Esophagus muscularis mucosa (tissue), 4 donors: ENCODE results near the gene AXL. TPM values are rescaled to one million over a fixed set of nuclear protein-coding genes. Genes with fewer than 3 reads are reported as not detected.
A peak's percentile ranks its signal among the peaks of the same experiment; 100 is the strongest.

Source experiments
- DNase-seq: peaks from one replicate; pipeline ENCODE4 v3.0.0-alpha.2; 2017; ENCODE audit errors: extremely low spot score
- H3K27ac ChIP-seq, 4 donors: fragments of 200-600 bp; sonication (generic); replicated peaks in 1 of 4; 1 replicate in 3 of 4; 2 replicates in 1 of 4; pipeline ENCODE4 v1.5.1; 2016 to 2019; ENCODE audit warnings: mild to moderate bottlenecking in 1 of 4
- H3K27me3 ChIP-seq, 4 donors: fragments of 200-600 bp; sonication (generic); one replicate each; pipeline versions ENCODE4 v1.5.1 to v1.6.0; 2016 to 2019
- H3K36me3 ChIP-seq, 4 donors: fragments of 200-600 bp; sonication (generic); one replicate each; pipeline ENCODE4 v1.5.1; 2016 to 2019
- H3K4me1 ChIP-seq, 4 donors: fragments of 200-600 bp; sonication (generic); one replicate each; pipeline ENCODE4 v1.5.1; 2016 to 2019
- H3K4me3 ChIP-seq, 4 donors: fragments of 200-600 bp; sonication (generic); 1 replicate in 2 of 4; 2 replicates in 2 of 4; pipeline ENCODE4 v1.5.1; 2016 to 2019; ENCODE audit warnings: mild to moderate bottlenecking in 4 of 4, moderate library complexity in 1 of 4
- H3K9me3 ChIP-seq, 4 donors: fragments of 200-600 bp; sonication (generic); 1 replicate in 3 of 4; 2 replicates in 1 of 4; pipeline ENCODE4 v1.5.1; 2016 to 2019
- EP300 ChIP-seq: sonication (generic); formaldehyde crosslinking; IDR thresholded peaks from one replicate; pipeline ENCODE4 v1.6.1; 2017; ENCODE audit warnings: antibody characterized with exemption
- POLR2A ChIP-seq: fragments of 450-650 bp; IDR thresholded peaks from one replicate; pipeline ENCODE4 v1.6.1; 2017; ENCODE audit warnings: antibody characterized with exemption, moderate library complexity, mild to moderate bottlenecking, low read depth
- POLR2AphosphoS5 ChIP-seq, 2 donors: sonication (generic); formaldehyde crosslinking; IDR thresholded peaks; one replicate each; pipeline ENCODE4 v1.6.1; 2017; ENCODE audit warnings: antibody characterized with exemption in 2 of 2
- WGBS: methylation state at CpG from one replicate; pipeline ENCODE4 v1.1.5; 2018; 5-methylcytosine and 5-hydroxymethylcytosine counted together
- intact Hi-C: fragments of 100-400 bp; cut with DNase I; formaldehyde crosslinking; loops from one replicate; pipeline ENCODE4 v1.15.1; 2023
- small RNA-seq, 3 donors: library from RNA; depleted of rRNA; stranded (forward); fragments of <200 nt; gene quantifications; one replicate each; pipeline ENCODE3, GENCODE V24; 2016
- total RNA-seq, 4 donors: library from RNA; depleted of rRNA; stranded (reverse); fragments of >200 nt; gene quantifications; one replicate each; pipeline versions ENCODE4 v1.1.0 to v1.2.1, GENCODE V29; 2016
- TF ChIP-seq, protein P1 (sequence below), 3 experiments: fragments of 200-600 bp in 2 of 3; fragments of 450-650 bp in 1 of 3; sonication (generic) in 2 of 3; IDR thresholded peaks; one replicate each; pipeline ENCODE4 v1.5.1; 2017 to 2019; ENCODE audit warnings: antibody characterized with exemption in 3 of 3, mild to moderate bottlenecking in 2 of 3, moderate library complexity in 1 of 3

Gene AXL
- total RNA-seq, 4 donors from 2014 or later = 112 to 243 (median 172) TPM

DNA sequence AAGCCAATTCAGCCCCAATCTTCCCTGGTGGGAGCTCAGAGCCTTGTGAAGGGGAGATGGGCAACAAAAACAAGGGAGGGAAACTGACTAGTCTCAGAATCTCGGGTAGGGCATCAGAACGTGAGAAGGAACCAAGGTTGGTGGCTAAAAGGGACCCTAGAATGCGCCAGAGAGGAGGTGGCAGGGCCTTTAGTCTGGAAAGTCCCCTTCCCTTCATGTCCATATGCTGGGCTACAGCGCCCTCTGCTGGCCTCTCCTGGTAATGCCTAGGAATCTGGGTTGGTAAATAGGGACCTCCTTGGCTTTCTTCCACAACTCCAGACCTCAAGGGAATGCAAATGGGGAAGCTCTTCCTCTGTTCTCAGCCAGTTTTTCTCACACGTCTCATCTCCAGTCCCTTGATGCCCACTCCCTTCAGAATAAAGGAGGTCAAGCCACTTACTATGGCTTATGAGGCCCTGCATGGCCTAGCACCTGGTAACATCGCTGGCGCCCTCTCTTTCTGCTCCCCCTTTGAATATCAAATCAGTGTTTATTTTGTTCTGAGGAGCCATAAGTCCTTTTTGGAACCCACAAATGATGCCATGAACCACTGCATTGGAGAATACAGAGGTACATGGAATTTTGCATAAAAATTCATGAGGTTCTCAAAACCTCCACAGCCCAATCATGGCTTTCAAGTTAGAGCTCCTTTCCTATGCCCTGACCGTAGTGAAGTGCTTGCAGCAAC lies 89.6 kb downstream of the AXL start:
- Histone ChIP-seq H3K4me1 (peaks cover 30 to 50% (median 43%) of the 10 kb centered on the region in 4 donors), H3K36me3 (peaks cover 40 to 60% (median 56%) of the 10 kb centered on the region in 4 donors), H3K4me3 (peak overlapping the region; percentile 74 to 94 (median 78))

DNA sequence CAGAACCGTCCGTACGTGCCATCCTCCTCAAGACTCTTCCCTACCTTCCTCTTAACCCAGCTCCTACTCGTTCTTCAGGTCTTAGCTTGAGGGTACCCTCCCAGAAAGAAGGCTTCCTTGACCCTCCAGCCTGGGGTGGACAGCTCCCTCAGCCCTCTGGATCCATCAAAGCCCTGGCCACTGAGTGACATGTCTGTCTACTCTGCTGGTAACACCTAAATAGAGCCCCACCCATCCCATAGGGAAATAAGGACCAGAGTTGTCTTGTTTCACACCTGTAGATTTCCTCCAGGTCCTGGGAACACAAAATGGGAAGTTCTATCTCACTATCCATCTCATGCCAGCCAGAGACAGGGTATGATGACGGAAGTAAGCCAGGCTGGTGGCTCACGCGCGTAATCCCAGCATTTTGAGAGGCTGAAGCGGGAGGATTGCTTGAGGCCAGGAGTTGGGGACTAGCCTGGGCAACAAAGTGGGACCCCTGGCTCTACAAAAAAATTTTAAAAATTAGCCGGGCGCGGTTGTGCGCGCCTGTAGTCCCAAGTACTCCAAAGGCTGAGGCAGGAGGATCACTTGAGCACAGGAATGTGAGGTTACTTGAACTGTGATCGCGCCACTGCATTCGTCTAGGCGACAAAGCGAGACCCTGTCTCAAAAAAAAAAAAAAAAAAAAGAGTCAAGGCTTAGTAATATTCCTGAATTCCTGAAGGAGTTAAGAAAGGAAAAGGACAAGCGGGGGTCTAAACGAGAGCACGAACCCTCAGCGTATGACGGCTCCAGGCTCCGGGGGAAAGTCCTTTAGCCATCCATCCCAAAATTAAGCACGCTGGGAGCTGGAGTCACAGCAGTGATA lies 90.4 kb downstream of the AXL start:
- DNase-seq = no peak
- no peaks in the 10 kb centered on the region for H3K9me3 ChIP-seq
- peaks cover 33 to 60% (median 53%) of the 10 kb centered on the region in 4 donors for H3K36me3 ChIP-seq
- no peaks in the 10 kb centered on the region for H3K27me3 ChIP-seq
- peak overlapping the region; percentile 88 to 98 (median 95) for H3K27ac ChIP-seq
- TF ChIP-seq EP300 (no peak), POLR2AphosphoS5 (IDR thresholded peaks at IDR 0.05) (no peak)
- 12% methylated on average over 26 of the region's 26 CpGs for WGBS
- peak overlapping the region; percentile 74 to 94 (median 78) for H3K4me3 ChIP-seq
- intact Hi-C loops = loop anchor here (2.0 kb wide), 1 partner anchor 45 kb away; the partner anchor contains the start of gene HNRNPUL1
- peaks cover 30 to 50% (median 44%) of the 10 kb centered on the region in 4 donors for H3K4me1 ChIP-seq

More for the DNA sequence above, 89.6 kb downstream of the AXL start:
- 21% methylated on average over 8 of the region's 8 CpGs for WGBS
- TF ChIP-seq, protein P1, sequence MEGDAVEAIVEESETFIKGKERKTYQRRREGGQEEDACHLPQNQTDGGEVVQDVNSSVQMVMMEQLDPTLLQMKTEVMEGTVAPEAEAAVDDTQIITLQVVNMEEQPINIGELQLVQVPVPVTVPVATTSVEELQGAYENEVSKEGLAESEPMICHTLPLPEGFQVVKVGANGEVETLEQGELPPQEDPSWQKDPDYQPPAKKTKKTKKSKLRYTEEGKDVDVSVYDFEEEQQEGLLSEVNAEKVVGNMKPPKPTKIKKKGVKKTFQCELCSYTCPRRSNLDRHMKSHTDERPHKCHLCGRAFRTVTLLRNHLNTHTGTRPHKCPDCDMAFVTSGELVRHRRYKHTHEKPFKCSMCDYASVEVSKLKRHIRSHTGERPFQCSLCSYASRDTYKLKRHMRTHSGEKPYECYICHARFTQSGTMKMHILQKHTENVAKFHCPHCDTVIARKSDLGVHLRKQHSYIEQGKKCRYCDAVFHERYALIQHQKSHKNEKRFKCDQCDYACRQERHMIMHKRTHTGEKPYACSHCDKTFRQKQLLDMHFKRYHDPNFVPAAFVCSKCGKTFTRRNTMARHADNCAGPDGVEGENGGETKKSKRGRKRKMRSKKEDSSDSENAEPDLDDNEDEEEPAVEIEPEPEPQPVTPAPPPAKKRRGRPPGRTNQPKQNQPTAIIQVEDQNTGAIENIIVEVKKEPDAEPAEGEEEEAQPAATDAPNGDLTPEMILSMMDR (IDR thresholded peaks at IDR 0.05) = peak; percentile 95 to 99 (median 97)
- peak; percentile 74 to 79 for TF ChIP-seq POLR2AphosphoS5 (IDR thresholded peaks at IDR 0.05)
- TF ChIP-seq POLR2A = peak; percentile 22
- TF ChIP-seq EP300 = no peak
- Histone ChIP-seq H3K27ac (peak overlapping the region; percentile 88 to 98 (median 95)), H3K9me3 (no peaks in the 10 kb centered on the region), H3K27me3 (no peaks in the 10 kb centered on the region)
- DNase-seq = peak; percentile 99
- intact Hi-C loops = loop anchor here (1.0 to 2.0 kb wide), 2 partner anchors 44 to 104 kb away; partner anchors contain the start of gene HNRNPUL1

DNA sequence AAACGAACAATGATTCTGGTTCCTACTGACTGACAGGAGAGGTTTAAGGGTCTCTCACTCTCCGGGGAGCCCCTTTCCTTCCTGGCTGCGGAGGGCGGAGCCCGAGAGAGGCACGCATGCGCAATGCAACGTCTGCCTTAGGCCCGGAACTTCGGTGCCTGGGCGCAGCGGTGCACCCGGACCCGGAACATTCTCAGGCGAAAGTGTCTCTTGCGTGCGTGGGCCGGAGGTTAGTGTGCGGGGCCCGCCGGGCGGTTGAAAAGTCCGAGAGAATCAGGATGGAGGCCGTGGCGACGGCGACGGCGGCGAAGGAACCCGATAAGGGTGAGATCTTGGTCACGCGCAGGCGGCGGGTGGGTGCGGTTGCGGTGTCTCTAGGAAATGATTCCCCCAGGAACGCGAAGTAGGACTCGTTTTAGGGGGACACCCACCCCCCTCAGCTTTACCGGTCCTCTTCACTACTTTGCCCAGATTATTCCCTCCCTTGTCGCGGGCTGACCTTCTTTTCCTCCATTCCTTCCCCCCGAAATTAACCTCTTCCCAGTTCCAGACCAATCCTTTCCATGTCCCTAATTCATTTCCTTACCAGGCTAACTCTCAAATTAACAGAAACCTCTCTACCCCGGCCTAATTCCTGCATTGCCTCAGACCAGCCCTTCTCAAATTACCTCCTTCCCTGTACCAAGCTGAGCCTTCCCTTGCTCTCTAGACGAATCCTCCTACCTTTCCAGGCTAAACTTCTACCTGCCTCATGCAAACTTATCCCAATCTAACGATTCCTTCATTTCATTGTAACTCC lies 91.2 kb downstream of the AXL start, which contains the start of gene CCDC97:
TSS of gene CCDC97 (plus strand) at position 140 of the 799 bp plus-strand sequence. CDS start at position 279, 139 bp downstream.
- intact Hi-C loops = no loop called here
- H3K27me3 ChIP-seq = no peaks in the 10 kb centered on the region
- H3K36me3 ChIP-seq = peaks cover 24 to 58% (median 50%) of the 10 kb centered on the region in 4 donors
- TF ChIP-seq POLR2AphosphoS5 (IDR thresholded peaks at IDR 0.05) (peak; percentile 91), POLR2A (peak; percentile 33), EP300 (no peak)
- TF ChIP-seq, protein P1 (IDR thresholded peaks at IDR 0.05) = peak in 1 of 3 experiments; percentile 25
- H3K4me1 ChIP-seq = peaks cover 30 to 50% (median 42%) of the 10 kb centered on the region in 4 donors
- H3K9me3 ChIP-seq = no peaks in the 10 kb centered on the region
- peak; percentile 97 for DNase-seq
- H3K4me3 ChIP-seq = peak within 1 kb of the TSS; percentile 74 to 94 (median 78)
- 0% methylated on average over 15 of the region's 47 CpGs for WGBS
- H3K27ac ChIP-seq = peak within 1 kb of the TSS; percentile 88 to 98 (median 95)

DNA sequence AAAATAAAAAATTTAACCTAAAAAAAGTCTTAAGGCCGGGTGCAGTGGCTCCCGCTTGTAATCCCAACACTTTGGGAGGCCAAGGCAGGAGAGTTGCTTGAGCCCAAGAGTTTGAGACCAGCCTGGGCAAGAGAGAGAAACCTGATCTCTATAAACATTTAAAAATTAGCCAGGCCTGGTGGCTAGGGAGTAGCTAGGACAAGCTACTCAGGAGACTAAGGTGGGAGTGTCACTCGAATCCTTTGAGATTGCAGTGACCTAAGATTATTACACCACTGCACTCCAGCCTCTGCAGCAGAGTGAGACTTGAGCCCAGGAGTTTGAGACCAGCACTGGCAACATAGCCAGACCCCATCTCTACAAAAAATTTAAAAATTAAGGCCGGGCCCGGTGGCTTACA lies 92.0 kb downstream of the AXL start:
- intact Hi-C loops = no loop called here
- TF ChIP-seq POLR2A (no peak), EP300 (no peak), POLR2AphosphoS5 (IDR thresholded peaks at IDR 0.05) (no peak)
- TF ChIP-seq, protein P1 (IDR thresholded peaks at IDR 0.05) = no peak
- H3K27ac ChIP-seq = peak overlapping the region; percentile 88 to 98 (median 95)
- peaks cover 30 to 50% (median 42%) of the 10 kb centered on the region in 4 donors for H3K4me1 ChIP-seq
- 59% methylated on average over 5 of the region's 5 CpGs for WGBS
- H3K4me3 ChIP-seq = peak overlapping the region; percentile 74 to 94 (median 78)
- peaks cover 17 to 58% (median 50%) of the 10 kb centered on the region in 4 donors for H3K36me3 ChIP-seq
- no peaks in the 10 kb centered on the region for H3K9me3 ChIP-seq
- no peaks in the 10 kb centered on the region for H3K27me3 ChIP-seq
- no peak for DNase-seq

Small RNA genes within 50 kb of the gene (small RNA-seq; reads per million reads assigned to genes)
- gene RN7SL34P = 0 reads per million in 3 donors

Other genes starting within 250 kb of the AXL start
- gene CYP2B6, start 227.9 kb upstream of the AXL start, total RNA-seq = not detected
- not detected for gene CYP2A13, start 130.8 kb upstream of the AXL start, total RNA-seq
- gene CYP2F1, start 104.8 kb upstream of the AXL start, total RNA-seq = not detected
- 1 to 10 TPM; 1.7 to 3.0 (median 2.3) TPM for gene CYP2S1, start 26.0 kb upstream of the AXL start, total RNA-seq
- 100 to 1,000 TPM; 148 to 207 (median 179) TPM for gene HNRNPUL1, start 45.1 kb downstream of the AXL start, total RNA-seq
- gene CCDC97, start 90.9 kb downstream of the AXL start, total RNA-seq = 10 to 100 TPM; 11.6 to 21.2 (median 14.8) TPM
- gene TGFB1, start 134.7 kb downstream of the AXL start, total RNA-seq = 10 to 100 TPM; 29.8 to 52.4 (median 31.8) TPM
- gene B9D2, start 144.9 kb downstream of the AXL start, total RNA-seq = 1 to 10 TPM; 4.9 to 9.3 (median 6.9) TPM
- gene TMEM91, start 157.3 kb downstream of the AXL start, total RNA-seq = 10 to 100 TPM in 3 of 4 donors, 1 to 10 TPM in 1; 9.7 to 17.2 (median 14.1) TPM
- gene EXOSC5, start 178.1 kb downstream of the AXL start, total RNA-seq = 10 to 100 TPM; 11.2 to 15.2 (median 13.2) TPM
- 10 to 100 TPM; 40.7 to 75.2 (median 54.0) TPM for gene BCKDHA, start 178.6 kb downstream of the AXL start, total RNA-seq
- 10 to 100 TPM in 1 of 4 donors, 1 to 10 TPM in 3; 1.2 to 12.0 (median 5.0) TPM for gene B3GNT8, start 208.2 kb downstream of the AXL start, total RNA-seq
- 10 to 100 TPM; 41.9 to 70.6 (median 61.2) TPM for gene DMAC2, start 220.7 kb downstream of the AXL start, total RNA-seq
- gene ERICH4, start 223.9 kb downstream of the AXL start, total RNA-seq = not detected